ENCODE results near the gene TBATA.

TBATA gene

GRCh38 chr10:70807556-70807955, 22.4 kb upstream of the TBATA start:
- DNase-seq (ENCODE audit: low spot score): no peak

GRCh38 chr10:70806841-70807240, 21.7 kb upstream of the TBATA start:
- DNase-seq (ENCODE audit: low spot score): no peak

- no peak for DNase-seq (ENCODE audit: low spot score)
These were observed 20.5 kb upstream of the TBATA start for GRCh38 chr10:70805619-70806215.

- DNase-seq (ENCODE audit: low spot score): no peak
These were observed 19.2 kb upstream of the TBATA start for GRCh38 chr10:70804421-70804808.

- no peak for DNase-seq (ENCODE audit: low spot score)
These were observed 18.7 kb upstream of the TBATA start for GRCh38 chr10:70803775-70804420.

GRCh38 chr10:70801854-70802253, 16.7 kb upstream of the TBATA start:
- DNase-seq (ENCODE audit: low spot score): no peak

- DNase-seq (ENCODE audit: low spot score): no peak
These were observed 13.9 kb upstream of the TBATA start for GRCh38 chr10:70799124-70799523.

- no peak for DNase-seq (ENCODE audit: low spot score)
These were observed 12.7 kb upstream of the TBATA start for GRCh38 chr10:70797840-70798239.

GRCh38 chr10:70795613-70796012, 10.4 kb upstream of the TBATA start:
- DNase-seq (ENCODE audit: low spot score): no peak

- no peak for DNase-seq (ENCODE audit: low spot score)
These were observed 6.3 kb upstream of the TBATA start for GRCh38 chr10:70791386-70792039.

GRCh38 chr10:70786799-70787415, 1.7 kb upstream of the TBATA start:
- DNase-seq (ENCODE audit: low spot score): no peak

GRCh38 chr10:70784471-70784870, 706 bp downstream of the TBATA start:
- no peak for DNase-seq (ENCODE audit: low spot score)

GRCh38 chr10:70784016-70784415, 1.2 kb downstream of the TBATA start:
- DNase-seq (ENCODE audit: low spot score): no peak

- DNase-seq (ENCODE audit: low spot score): no peak
These were observed 2.2 kb downstream of the TBATA start for GRCh38 chr10:70782746-70783680.

- DNase-seq (ENCODE audit: low spot score): no peak
These were observed 3.0 kb downstream of the TBATA start for GRCh38 chr10:70782086-70782745.

- no peak for DNase-seq (ENCODE audit: low spot score)
These were observed 3.6 kb downstream of the TBATA start for GRCh38 chr10:70781461-70782051.

- no peak for DNase-seq (ENCODE audit: low spot score)
These were observed 4.4 kb downstream of the TBATA start for GRCh38 chr10:70780772-70781171.

- DNase-seq (ENCODE audit: low spot score): no peak
These were observed 4.8 kb downstream of the TBATA start for GRCh38 chr10:70780370-70780760.

- DNase-seq (ENCODE audit: low spot score): no peak
These were observed 5.4 kb downstream of the TBATA start for GRCh38 chr10:70779511-70780369.

- peak; percentile 59 for DNase-seq (ENCODE audit: low spot score)
These were observed 6.1 kb downstream of the TBATA start for GRCh38 chr10:70779088-70779487.
